NCI-H460 (cell line): ENCODE data around the gene SARS1. TPM values are rescaled to one million over a fixed set of nuclear protein-coding genes. Genes with fewer than 3 reads are reported as not detected.

Experiments used
- DNase-seq: peaks from one replicate; pipeline ENCODE4 v3.0.0-alpha.2; 2016; ENCODE audit warnings: low read depth; ENCODE audit errors: extremely low read depth
- total RNA-seq: library from RNA; depleted of rRNA; stranded (reverse); fragments of >200 nt; shearing (Covaris generic); gene quantifications from 2 replicates; pipeline ENCODE4 v1.2.3, GENCODE V29; 2014

Gene SARS1
- total RNA-seq, 1 experiment from 2014 or later = 411 TPM

DNA sequence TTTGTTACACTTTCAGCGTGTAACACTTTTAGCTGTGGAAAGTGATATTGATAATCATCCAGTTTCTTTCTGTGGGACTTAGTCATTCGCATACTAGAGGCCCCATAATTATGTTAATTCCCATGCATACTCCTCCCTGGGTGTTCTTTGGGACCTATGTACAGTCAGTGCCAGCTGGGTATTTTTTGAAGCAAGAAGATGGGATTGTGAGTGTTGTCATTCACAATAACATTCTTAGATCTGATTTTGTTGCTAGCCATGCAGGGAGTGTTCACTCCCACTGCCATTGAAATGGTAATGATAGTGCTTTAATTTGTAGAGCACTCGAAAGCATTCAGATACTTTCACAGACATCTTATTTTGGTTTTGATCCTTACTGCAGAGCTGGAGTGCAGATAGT lies 11.6 kb downstream of the SARS1 start:
- no peak for DNase-seq

DNA sequence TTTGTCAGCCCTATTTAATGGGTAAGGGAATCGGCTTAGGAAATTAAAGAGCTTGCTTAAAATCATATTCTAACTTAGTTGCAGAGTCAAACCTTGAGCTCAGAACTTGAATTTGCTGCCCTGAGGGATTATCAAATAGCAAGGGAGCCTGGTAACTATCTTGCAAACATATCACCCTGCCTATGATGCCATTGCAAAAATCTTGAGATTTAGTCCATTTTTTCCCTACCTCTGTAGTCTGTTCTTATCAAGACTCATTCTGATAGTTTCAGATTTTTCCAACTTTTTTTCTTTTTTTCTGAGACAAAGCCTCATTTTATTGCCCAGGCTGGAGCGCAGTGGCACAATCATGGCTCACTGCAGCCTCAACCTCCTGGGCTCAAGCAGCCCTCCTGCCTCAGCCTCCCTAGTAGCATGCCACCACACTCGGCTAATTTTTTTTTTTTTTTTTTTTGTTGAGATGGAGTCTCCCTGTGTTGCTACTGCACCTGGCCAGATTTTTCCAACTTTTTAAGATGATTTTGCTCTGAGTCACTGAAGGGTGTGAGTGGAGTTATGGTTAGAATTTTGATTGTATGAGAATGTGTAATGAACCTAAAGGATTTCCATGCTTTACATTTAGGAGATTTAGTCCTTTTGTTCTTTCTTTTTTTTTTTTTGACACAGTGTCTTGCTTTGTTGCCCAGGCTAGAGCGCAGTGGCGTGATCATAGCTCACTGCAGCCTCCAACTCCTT lies 12.2 kb downstream of the SARS1 start:
- DNase-seq = no peak

DNA sequence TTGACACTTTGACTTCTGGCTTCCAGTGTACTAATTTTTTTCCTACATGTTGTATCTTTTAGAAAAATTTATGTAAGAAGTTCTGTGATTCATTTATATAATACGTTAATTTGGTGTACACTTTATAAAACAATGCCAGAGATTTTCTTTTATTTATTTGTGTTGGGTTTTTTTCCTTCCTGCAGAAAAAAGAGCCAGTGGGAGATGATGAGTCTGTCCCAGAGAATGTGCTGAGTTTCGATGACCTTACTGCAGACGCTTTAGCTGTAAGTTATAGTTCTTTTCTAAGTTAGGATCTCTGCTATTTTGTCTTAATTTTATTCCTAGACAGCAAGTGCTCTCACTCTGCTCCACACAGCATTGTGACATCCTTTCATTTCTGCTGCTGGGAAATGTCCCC lies 14.4 kb downstream of the SARS1 start:
- DNase-seq = no peak

DNA sequence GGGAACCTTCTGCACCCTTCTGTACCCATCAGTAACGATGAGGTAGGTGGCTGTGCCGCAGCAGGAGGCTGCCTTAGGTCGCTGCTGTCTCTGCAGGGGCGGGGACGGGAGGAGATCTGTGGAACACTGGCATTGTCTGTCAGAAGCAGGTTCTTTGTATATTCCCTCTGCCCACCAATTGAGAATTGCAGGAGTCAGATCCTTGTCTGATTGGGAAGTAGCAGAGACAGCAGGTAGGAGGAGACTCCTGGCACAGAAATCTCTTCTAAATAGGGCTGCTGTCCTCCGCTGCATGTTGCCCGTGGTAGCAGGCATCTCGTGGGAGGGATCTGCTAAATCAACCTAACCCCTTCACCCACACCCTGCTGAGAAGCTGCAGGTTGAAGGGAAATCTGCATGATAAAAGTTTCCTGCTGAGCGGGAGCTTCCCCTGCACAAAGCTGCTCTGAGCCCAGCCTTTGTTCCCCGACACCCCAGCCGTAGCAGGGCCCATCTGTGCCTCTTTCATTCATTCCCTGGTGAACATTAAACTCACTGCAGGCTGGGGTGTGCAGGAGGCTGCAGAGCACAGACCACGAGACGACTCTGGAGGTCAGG lies 15.9 kb downstream of the SARS1 start:
- DNase-seq = no peak

DNA sequence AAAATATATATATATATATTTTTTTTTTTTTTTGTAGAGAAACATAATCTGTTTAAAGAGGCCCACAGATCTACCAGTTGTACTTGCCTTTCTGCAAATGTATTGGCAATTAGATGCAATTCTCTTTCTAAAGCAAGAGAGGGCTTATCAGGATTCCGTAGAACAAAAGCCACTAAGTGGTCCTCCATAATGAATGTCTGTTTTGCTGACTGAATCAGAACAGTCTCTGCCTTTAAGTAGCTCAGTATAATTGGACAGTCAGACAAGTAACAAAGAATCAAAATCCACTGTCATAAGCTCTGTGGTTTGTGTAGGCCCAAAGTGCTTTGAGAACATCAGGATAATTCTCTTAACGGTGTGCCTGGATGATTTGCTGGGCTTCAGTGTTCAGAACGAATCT lies 17.3 kb downstream of the SARS1 start:
- DNase-seq = no peak

DNA sequence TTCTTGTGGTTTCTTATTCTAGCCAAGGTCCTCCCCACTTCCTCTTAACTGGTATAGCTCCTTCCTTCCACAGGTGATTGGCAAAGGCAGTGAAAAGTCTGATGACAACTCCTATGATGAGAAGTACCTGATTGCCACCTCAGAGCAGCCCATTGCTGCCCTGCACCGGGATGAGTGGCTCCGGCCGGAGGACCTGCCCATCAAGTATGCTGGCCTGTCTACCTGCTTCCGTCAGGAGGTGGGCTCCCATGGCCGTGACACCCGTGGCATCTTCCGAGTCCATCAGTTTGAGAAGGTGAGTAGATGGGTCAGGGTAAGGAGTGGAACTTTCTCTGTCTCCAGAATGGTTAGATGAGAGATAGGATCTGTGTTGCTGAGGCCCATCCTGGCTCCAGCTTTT lies 21.4 kb downstream of the SARS1 start:
- no peak for DNase-seq

DNA sequence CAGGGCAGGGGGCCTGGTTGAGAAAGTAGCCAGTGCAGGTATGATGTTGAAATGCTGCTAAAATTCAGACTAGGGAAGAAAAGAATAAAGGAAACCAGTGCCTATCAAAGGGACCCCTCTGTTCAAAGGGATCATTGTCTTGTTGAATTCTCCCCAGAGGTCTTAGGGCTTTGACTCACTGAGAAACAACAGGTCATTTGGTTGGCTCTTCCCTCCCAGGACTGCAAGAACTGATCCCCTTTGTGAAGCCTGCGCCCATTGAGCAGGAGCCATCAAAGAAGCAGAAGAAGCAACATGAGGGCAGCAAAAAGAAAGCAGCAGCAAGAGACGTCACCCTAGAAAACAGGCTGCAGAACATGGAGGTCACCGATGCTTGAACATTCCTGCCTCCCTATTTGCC lies 23.8 kb downstream of the SARS1 start:
- DNase-seq = no peak

DNA sequence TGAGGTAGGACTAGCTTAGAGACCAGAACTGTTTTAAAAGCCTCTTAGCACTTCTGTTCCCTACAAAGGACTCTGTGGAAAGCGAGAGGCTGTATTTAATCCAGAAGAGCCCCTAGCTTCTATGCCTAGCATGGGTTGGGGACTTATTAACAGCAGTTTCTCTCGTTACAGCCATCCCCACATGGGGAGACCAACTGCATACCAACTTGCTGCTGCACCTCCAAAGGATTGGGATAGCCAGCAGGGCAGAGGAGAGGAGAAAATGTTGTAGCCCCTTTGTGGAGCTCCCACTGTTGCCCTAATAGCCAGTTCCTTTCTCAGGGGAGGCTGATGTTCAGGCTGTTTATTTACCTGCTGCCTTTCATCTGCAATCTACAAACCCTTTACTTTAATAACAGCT lies 24.7 kb downstream of the SARS1 start:
- DNase-seq = no peak

DNA sequence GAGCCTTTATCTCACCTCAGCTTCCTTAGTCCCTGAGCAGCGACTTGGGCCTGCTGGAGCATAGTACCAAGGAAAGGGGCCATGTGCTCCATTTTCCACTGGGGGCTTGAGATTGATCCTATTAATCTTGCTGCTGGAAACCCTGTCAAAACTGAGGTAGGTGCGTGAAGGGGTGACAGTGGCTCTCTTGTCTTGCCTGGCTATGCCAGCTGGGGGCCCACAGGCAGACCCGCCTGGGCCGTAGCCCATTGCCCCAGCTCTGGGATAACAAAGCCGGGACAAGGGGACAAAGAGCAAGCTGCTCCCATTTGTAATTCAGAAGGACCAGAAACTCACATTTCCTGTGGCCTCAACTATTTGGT lies 25.3 kb downstream of the SARS1 start:
- DNase-seq = no peak

DNA sequence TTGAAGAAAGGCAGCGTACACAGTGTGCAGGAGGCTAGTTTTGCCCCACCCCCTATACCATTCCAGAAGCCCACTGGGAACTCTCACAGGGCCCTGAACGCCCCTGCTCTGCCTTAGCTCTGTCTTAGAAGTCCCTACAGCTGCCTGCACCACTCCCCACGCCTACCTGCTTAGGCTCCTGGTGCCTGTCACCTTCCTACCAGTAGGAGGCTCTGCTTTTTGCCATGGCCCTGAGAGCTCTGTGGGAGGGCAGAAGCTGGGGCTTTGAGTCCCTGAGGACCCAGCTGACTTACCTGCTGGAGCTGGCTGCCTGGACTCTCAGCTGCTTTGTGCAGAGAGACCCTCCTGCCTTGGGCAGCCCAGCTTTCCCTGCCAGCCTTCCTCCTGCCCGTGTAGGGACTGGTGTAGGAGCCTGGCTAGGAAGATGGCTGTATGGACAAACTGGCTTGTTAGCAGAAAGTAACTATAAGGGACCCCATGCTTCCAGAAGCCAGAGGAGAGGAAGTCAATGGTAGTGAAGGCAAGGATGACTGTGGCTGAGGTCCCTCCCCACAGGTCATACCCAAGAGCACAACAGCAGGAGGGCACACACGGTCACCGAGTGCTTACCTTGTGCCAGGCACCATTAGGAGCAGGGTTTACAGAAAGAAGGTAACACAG lies 25.8 kb downstream of the SARS1 start:
- no peak for DNase-seq

DNA sequence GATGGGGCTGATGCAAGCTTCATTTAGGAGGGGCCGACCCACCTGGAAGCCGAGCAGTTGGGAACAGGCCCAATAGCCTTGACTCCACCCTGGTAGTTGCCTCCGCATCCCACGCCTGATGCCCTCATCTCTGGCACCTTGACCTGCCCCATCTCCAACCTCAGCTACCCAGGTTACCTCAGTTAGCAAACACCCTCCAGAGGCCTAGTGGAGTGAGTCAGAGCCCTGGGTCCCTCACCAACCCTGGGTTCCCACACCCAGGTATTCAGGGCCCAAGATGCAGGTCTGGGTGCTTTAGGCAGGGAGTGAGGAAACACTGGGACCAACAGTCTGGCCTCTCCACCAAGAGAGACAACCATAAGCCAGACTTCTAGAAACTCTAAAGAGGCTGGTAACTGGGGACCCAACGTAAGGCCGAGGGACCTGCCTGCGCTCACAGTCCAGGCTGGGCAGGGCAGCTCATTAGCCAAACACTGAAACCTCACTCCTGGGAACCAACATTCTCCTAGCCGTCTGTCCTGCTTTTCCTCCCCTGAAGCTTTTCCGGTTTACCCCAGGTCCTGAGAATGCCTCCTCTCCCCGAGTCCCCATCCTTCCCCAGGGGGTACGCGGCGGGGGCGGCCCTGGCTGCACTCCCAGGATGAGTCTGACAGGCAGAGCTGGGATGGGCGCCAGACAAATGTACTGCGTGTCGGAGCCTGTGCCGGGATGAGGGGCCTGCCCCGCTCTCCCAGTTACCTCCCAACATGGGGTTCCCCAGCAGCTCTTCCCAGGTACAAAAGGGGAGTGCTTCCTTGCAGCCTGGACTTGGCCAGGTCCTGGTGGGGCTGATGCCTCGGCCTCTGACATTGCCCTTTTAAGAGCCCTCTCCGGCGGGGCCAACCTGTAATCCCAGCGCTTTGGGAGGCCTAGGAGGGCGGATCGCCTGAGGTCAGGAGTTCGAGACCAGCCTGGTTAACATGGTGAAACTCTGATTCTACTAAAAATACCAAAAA lies 26.7 kb downstream of the SARS1 start:
- no peak for DNase-seq

DNA sequence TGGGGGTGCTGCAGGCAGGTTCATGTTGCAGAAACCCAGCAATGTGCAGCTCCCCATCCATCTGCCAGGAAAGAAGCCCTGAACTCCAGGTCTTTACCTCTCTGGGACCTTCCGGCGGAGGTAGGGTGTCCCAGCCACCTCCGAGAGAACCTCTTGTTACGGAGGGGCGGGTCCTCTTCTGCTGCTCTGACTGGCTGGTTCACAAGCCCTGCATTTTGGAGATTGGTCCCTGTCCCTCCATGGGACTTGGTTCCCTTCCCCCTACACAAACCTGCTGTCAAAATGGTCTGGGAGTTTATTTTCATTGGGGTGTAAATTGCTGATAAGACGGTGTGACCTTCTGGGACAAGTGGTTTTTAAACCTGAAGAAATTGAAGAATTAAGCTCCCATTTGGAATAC lies 27.6 kb downstream of the SARS1 start:
- DNase-seq = no peak

DNA sequence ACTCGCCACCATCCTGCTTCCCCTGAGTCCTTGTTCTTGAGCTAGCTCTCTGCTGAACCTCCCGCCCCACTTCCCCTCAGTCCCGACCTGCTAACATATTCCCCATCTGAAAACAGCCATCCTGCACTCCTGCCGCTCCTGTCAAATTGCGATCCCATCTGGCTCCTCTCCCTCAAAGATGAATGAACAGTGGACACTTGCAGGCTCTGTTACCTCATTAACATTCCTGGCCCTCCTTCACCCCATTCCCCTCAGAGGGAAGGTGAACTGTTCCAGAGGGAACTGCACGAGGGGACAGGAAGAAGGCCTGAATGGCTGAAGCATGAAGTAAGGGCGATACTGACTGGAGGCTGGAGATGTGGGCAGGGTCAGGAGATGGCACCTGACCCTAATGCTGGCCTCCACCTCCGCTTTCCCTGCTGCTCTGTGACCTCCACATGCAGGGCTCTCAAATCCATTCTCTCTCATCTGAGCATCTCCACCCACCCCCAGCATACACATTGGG lies 28.2 kb downstream of the SARS1 start:
- DNase-seq = no peak

DNA sequence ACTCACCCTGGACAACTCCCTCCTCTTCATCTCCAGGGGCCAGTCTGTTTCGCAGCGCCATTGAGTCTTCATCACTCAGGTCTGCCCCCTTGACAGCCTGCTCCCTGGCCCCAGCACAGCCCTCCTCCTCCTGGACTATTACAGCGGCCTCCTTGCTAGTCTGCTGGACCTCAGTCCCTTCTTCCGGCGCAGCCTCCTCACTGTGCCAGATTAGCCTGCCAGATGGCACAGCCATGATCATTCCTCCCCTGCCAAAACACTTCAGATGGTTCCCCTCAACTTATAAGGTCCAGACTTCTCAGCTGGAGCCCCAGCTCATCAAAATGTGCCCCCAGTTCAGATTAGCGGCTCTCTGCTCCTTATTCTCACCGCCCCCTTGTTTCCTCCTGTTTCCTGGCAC lies 28.7 kb downstream of the SARS1 start:
- DNase-seq = no peak

DNA sequence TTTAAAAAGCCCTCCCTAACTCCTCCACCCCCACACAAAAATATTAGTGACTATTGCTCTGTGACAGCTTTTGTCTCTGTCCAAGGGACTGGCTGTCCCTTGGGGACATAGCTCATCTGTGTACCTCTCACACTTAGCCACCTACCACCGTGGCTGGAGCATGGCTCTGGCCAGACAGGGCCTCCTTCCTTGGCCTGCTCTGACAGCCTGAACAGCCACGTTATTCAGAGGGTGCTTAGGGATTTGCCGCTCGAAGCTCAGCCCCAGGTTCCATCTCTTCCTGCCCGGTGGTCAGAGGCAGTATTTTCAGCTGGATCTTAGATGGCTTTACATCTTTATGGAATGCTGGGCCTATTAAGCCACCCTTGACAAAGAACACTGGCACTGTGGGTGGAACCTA lies 29.5 kb downstream of the SARS1 start:
- no peak for DNase-seq

DNA sequence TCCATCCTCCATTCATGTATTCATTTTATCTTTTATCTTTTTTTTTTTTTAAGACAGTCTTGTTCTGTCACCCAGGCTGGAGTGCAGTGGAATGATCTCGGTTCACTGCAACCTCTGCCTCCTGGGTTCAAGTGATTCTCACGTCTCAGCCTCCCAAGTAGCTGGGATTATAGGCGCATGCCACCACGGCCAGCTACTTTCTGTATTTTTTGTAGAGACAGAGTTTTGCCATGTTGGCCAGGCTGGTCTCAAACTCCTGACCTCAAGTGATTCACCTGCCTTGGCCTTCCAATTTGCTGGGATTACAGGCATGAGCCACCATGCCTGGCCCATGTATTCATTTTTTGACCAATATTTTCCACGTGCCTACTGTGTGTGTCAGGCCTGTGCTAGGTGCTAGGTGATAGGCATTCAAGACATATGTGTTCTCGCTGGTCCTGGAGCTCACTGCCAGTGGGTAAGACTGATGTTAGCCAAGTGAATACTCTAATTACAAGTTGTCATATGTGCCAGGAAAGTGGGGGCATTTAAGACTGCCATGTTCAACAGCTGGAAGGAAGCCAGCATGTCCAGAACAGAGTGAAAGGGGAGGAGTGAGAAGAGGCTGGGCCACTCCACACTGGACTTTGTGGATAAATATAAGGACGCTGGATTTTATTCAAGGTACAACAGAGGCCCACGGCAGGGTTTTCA lies 30.3 kb downstream of the SARS1 start:
- DNase-seq = no peak

DNA sequence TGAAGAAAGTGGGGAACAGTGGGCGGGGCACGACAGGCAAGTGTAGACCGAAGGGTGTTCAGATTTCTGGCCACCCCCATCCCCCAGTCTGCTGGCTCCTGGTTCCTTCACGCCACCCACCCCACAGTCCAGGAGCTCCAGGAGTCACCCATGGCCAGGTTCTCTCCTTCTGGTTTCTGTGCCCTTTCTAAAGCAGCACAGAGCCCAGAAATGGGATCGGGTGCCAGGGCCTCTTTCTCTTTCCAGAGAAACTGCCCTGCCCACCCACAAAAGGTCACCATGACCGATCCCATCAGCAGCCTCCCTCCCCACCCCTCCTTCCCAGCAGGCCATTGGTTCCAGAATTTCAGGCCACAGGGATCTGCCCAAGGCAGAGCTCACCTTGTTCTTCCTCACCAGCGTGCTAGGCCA lies 32.4 kb downstream of the SARS1 start:
- DNase-seq = no peak

DNA sequence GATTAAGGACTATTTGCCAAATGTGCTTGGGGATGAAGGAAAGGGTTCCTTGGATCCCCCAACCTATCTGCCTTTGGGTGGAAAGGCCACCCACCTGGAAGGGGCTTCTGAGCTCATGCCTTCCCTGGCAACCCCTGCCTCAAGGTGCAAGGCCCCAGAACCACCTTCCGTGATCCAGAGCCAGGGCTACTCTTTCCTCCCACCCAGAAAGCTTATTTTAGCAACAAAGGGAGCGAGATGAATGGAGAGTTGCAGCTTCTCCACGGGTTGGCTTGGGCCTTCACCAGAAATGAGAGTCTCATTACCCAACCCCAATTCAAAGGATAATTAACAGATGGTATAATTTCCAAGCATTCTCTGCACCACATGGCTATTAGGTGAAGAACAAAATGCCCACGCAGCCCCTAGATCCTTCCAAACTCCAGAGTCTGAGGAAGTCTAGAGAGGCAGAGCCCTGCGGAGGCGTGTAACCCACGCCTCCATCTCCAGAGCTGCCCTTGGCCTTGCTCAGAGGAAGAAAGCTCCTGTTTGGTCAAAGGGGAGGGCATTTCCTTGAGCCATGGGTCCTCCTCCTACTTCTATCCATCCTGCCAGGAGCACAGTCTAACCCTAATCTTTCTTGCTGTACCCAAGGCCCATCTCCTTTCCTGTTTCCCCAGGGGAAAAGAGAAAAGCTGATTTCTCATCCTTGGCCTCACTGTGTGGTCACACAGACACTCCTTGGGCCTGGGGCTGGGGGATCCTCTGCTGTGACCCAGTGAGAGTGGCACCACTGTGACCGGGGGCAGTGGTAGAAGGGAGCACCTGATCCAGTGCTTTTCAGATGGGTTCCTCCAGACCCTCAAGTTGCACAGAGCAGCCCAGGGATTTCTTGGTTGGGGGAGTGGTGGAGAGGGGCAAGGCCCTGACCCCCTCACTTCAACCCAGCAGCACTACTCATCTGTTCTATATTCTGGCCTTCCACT lies 34.0 kb downstream of the SARS1 start:
- DNase-seq = no peak

DNA sequence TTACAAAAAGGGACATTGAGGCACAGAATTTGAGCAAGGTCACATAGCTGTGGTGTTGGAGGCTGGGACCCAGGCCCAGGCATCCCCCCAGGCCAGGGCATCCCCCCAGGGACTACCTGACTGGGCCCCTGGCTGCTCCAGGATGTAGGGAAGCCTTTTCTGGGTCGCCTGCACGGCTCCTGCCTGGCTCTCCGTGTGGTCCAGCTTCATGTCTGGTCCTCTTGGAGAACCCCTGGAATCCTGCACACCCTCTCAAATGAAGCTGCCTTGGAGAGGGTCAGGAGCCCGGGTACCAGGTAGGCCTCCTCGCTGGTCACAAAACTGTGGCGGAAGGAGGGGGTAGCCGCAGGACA lies 34.7 kb downstream of the SARS1 start:
- DNase-seq = no peak
